Smooth muscle cell (in vitro differentiated cells): ENCODE data around the gene STMN3. TPM values are rescaled to one million over a fixed set of nuclear protein-coding genes. Genes with fewer than 3 reads are reported as not detected.

Experiments used
- DNase-seq: peaks from one replicate; lab custom pipeline; 2025; ENCODE audit not compliant: unreplicated experiment; lab: John Stamatoyannopoulos, UW
- H2AFZ ChIP-seq: fragments of 200-600 bp; sonication (generic); 2 replicates; pipeline ENCODE4 v1.6.0; 2016; ENCODE audit warnings: antibody characterized with exemption, low read depth, mild to moderate bottlenecking
- H3F3A ChIP-seq: fragments of 200-600 bp; sonication (generic); 2 replicates; pipeline ENCODE4 v1.6.0; 2017; ENCODE audit warnings: antibody characterized with exemption, low read depth
- H3K27ac ChIP-seq: fragments of 200-600 bp; sonication (generic); 2 replicates; pipeline ENCODE4 v1.5.1; 2016; ENCODE audit warnings: low read depth, mild to moderate bottlenecking
- H3K27me3 ChIP-seq: fragments of 200-600 bp; sonication (generic); 2 replicates; pipeline ENCODE4 v1.6.1; 2016; ENCODE audit warnings: low read depth, mild to moderate bottlenecking
- H3K36me3 ChIP-seq: fragments of 200-600 bp; sonication (generic); 2 replicates; pipeline ENCODE4 v1.5.1; 2016; ENCODE audit warnings: low read depth
- H3K4me1 ChIP-seq: fragments of 200-600 bp; sonication (generic); 2 replicates; pipeline ENCODE4 v1.5.1; 2016; ENCODE audit warnings: low read depth
- H3K4me2 ChIP-seq: fragments of 200-600 bp; sonication (generic); 2 replicates; pipeline ENCODE4 v1.6.0; 2016; ENCODE audit warnings: mild to moderate bottlenecking
- H3K4me3 ChIP-seq: fragments of 200-600 bp; sonication (generic); 2 replicates; pipeline ENCODE4 v1.5.1; 2016; ENCODE audit warnings: mild to moderate bottlenecking
- H3K79me2 ChIP-seq: fragments of 200-600 bp; sonication (generic); 2 replicates; pipeline ENCODE4 v1.6.0; 2016; ENCODE audit warnings: low read depth, mild to moderate bottlenecking
- H3K9ac ChIP-seq: fragments of 200-600 bp; sonication (generic); 2 replicates; pipeline ENCODE4 v1.6.0; 2016; ENCODE audit warnings: low read depth
- H3K9me3 ChIP-seq: fragments of 200-600 bp; sonication (generic); replicated peaks from 2 replicates; pipeline ENCODE4 v1.5.1; 2016; ENCODE audit warnings: low read depth
- H4K20me1 ChIP-seq: fragments of 200-600 bp; sonication (generic); 2 replicates; pipeline ENCODE4 v1.6.0; 2016; ENCODE audit warnings: low read depth
- CTCF ChIP-seq: fragments of 200-600 bp; sonication (generic); IDR thresholded peaks from 2 replicates; pipeline ENCODE4 v1.5.1; 2017; ENCODE audit warnings: borderline replicate concordance, mild to moderate bottlenecking, antibody characterized with exemption; ENCODE audit not compliant: insufficient read depth, poor library complexity, severe bottlenecking
- WGBS: methylation state at CpG from one replicate; pipeline ENCODE4 v1.1.7; 2016; ENCODE audit warnings: low lambda C conversion rate; 5-methylcytosine and 5-hydroxymethylcytosine counted together
- polyA plus RNA-seq: library from polyadenylated mRNA; unstranded; fragments of >200 nt; fragmentation: Nextera tagmentation; extraction: Ambion mirVana; gene quantifications from 2 replicates; pipeline ENCODE4 v1.2.1, GENCODE V29; 2016
- total RNA-seq: library from RNA; depleted of rRNA; stranded (reverse); fragments of >200 nt; gene quantifications from 2 replicates; pipeline ENCODE4 v1.2.3, GENCODE V29; 2014

STMN3 gene
- total and polyA plus RNA-seq, 2 experiments from 2014 or later = 4.8 to 10.8 TPM

GRCh38 chr20:63680857-63681608 is 27.8 kb upstream of the STMN3 start:
- no peak for TF ChIP-seq CTCF
- Histone ChIP-seq H3K27me3 (no peaks in the 10 kb centered on the region), H4K20me1 (no peaks in the 10 kb centered on the region), H2AFZ (no peak overlapping the region), H3K79me2 (no peaks in the 10 kb centered on the region), H3K9me3 (no peaks in the 10 kb centered on the region), H3K4me1 (no peaks in the 10 kb centered on the region), H3F3A (peaks cover 6% of the 10 kb centered on the region), H3K4me2 (no peak overlapping the region), H3K36me3 (no peaks in the 10 kb centered on the region), H3K4me3 (no peak overlapping the region), H3K27ac (no peak overlapping the region), H3K9ac (no peak overlapping the region)
- no peak for DNase-seq
- over 99% methylated on average over 23 of the region's 23 CpGs for WGBS

- Histone ChIP-seq H3K79me2 (no peaks in the 10 kb centered on the region), H3K27me3 (no peaks in the 10 kb centered on the region), H3F3A (peaks cover 6% of the 10 kb centered on the region), H4K20me1 (no peaks in the 10 kb centered on the region), H3K9ac (no peak overlapping the region), H3K36me3 (no peaks in the 10 kb centered on the region), H3K4me1 (no peaks in the 10 kb centered on the region), H3K9me3 (no peaks in the 10 kb centered on the region), H2AFZ (no peak overlapping the region), H3K4me3 (no peak overlapping the region), H3K27ac (no peak overlapping the region), H3K4me2 (no peak overlapping the region)
- WGBS = 97% methylated on average over 13 of the region's 13 CpGs
- no peak for TF ChIP-seq CTCF
- no peak for DNase-seq
Measured at GRCh38 chr20:63680427-63680826, 27.2 kb upstream of the STMN3 start.

DNA sequence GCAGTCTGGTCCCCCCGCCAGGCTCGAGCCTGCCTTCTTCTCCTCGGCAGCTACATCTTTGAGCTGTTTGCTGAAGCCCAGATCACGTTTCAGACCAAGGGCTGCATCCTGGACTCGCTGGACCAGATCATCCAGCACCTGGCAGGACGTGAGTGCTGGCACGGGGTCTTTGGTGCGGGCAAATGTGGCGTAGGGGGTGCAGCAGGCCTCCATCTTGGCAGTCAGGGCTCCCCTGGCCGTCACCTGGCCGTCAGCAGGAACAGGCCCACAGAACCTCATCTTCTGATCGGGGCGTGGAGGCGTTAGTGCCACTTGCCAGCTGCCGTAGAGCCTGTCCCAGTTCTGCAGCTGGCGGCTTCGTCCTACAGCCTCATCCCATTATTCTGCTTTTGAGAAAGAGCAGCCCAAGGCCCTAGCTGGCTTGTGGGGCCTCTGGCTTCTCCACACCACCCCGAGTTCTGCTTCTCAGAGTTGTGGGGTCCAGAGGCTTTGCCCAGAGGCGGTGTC is 26.6 kb upstream of the STMN3 start:
- TF ChIP-seq CTCF = no peak
- no peaks in the 10 kb centered on the region for H4K20me1 ChIP-seq

More for the DNA sequence above, 26.6 kb upstream of the STMN3 start:
- Histone ChIP-seq H3K9me3 (no peaks in the 10 kb centered on the region), H3K27me3 (no peaks in the 10 kb centered on the region), H3K4me2 (no peak overlapping the region), H3K36me3 (no peaks in the 10 kb centered on the region), H3K4me1 (no peaks in the 10 kb centered on the region), H3F3A (peaks cover 6% of the 10 kb centered on the region), H3K4me3 (no peak overlapping the region), H3K27ac (no peak overlapping the region), H3K79me2 (no peaks in the 10 kb centered on the region), H3K9ac (no peak overlapping the region), H2AFZ (no peak overlapping the region)
- WGBS = 96% methylated on average over 19 of the region's 19 CpGs
- DNase-seq = no peak
